ENCODE results near the gene NR1H3. TPM values are rescaled to one million over a fixed set of nuclear protein-coding genes. Genes with fewer than 3 reads are reported as not detected.

NR1H3 gene
- total and polyA plus RNA-seq, 2 of the 4 experiments (the other 2 are of a cell fraction) = 9.1 to 13.6 TPM

DNA sequence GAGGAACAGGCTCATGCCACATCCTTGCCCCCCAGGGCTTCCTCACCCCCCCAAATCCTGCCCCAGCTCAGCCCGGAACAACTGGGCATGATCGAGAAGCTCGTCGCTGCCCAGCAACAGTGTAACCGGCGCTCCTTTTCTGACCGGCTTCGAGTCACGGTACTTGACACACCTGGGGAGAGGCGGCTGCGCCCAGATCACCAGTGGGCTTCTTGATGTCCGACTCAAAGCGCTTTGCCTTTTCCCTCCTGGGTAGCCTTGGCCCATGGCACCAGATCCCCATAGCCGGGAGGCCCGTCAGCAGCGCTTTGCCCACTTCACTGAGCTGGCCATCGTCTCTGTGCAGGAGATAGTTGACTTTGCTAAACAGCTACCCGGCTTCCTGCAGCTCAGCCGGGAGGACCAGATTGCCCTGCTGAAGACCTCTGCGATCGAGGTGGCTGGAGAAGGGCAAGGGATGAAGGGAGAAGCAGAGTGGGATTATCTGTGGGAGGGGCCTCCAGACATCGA, 3.5 kb downstream of the NR1H3 start:
- no TSS peak for BruUV-seq (replicated peaks)

More for the DNA sequence above, 3.5 kb downstream of the NR1H3 start:
- Histone ChIP-seq H3K9me1 (ENCODE audit: insufficient read depth, low read length) (peaks cover 12% of the 10 kb centered on the region), H2AK5ac (ENCODE audit: low read depth, low read length) (no peak overlapping the region), H2BK20ac (ENCODE audit: low read depth, low read length) (no peak overlapping the region), H3K27ac (ENCODE audit: insufficient read depth, low read length) (no peak overlapping the region), H3K56ac (ENCODE audit: extremely low read depth, insufficient read depth, low read length) (no peak overlapping the region), H4K5ac (ENCODE audit: low read depth, low read length) (no peak overlapping the region), H2AK9ac (replicated peaks; ENCODE audit: low read depth, low read length, poor library complexity) (no peak overlapping the region), H3K4ac (ENCODE audit: low read depth, low read length) (no peak overlapping the region), H3K9ac (ENCODE audit: low read depth, low read length) (no peak overlapping the region), H2AFZ (replicated peaks; ENCODE audit: low read length, poor library complexity) (no peak overlapping the region), H3K18ac (ENCODE audit: low read depth, low read length) (no peak overlapping the region), H2BK5ac (ENCODE audit: low read depth, low read length, poor library complexity, severe bottlenecking) (no peak overlapping the region), H4K20me1 (ENCODE audit: insufficient read depth, low read length) (no peaks in the 10 kb centered on the region), H2BK15ac (ENCODE audit: low read depth, low read length) (no peak overlapping the region), H3K79me1 (ENCODE audit: low read depth in 1 of 2, low read length in 2 of 2) (peaks cover 0 to 20% of the 10 kb centered on the region in 2 experiments; a peak in 3 of 4 replicates), H3K14ac (replicated peaks; ENCODE audit: low read depth, low read length) (no peak overlapping the region), H3K4me1 (ENCODE audit: control insufficient read depth, insufficient read depth, low read length) (peaks cover 17% of the 10 kb centered on the region), H3K9me3 (ENCODE audit: control insufficient read depth, insufficient read depth, low read length) (no peaks in the 10 kb centered on the region), H3K4me2 (ENCODE audit: low read depth, low read length) (no peak overlapping the region), H4K91ac (ENCODE audit: insufficient read depth, low read depth, low read length) (no peak overlapping the region), H2BK120ac (ENCODE audit: low read depth, low read length) (no peak overlapping the region), H3K36me3 (ENCODE audit: control insufficient read depth, insufficient read depth, low read length) (peaks cover 6% of the 10 kb centered on the region; the same call in 1 of the 2 replicates), H3K23ac (ENCODE audit: low read depth, low read length) (no peak overlapping the region), H3K27me3 (ENCODE audit: control insufficient read depth, insufficient read depth, low read length) (no peaks in the 10 kb centered on the region), H4K8ac (ENCODE audit: low read depth in 2 of 2, low read length in 2 of 2) (no peak overlapping the region), H3K4me3 (ENCODE audit: insufficient read depth, low read depth, low read length) (no peak overlapping the region)
- TF ChIP-seq MXI1 (IDR thresholded peaks at IDR 0.05; ENCODE audit: borderline replicate concordance, low read depth, low read length) (no peak), NFE2L2 (IDR thresholded peaks at IDR 0.05; ENCODE audit: low read depth, low read length) (no peak), RCOR1 (IDR thresholded peaks at IDR 0.05; ENCODE audit: insufficient replicate concordance, low read length) (no peak), MAFK (IDR thresholded peaks at IDR 0.05; ENCODE audit: low read depth, low read length) (no peak), FOS (IDR thresholded peaks at IDR 0.05; ENCODE audit: low read depth, low read length) (no peak), RFX5 (IDR thresholded peaks at IDR 0.05; ENCODE audit: low read depth, low read length) (no peak), SMC3 (IDR thresholded peaks at IDR 0.05; ENCODE audit: low read depth, low read length) (no peak), POLR2A (IDR thresholded peaks at IDR 0.05; ENCODE audit: low read depth, low read length) (no peak)
- TF ChIP-seq, protein P1, sequence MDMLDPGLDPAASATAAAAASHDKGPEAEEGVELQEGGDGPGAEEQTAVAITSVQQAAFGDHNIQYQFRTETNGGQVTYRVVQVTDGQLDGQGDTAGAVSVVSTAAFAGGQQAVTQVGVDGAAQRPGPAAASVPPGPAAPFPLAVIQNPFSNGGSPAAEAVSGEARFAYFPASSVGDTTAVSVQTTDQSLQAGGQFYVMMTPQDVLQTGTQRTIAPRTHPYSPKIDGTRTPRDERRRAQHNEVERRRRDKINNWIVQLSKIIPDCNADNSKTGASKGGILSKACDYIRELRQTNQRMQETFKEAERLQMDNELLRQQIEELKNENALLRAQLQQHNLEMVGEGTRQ (IDR thresholded peaks at IDR 0.05; ENCODE audit: low read depth, low read length) = no peak
- dilution Hi-C loops (cut with HindIII; ENCODE audit: low sequenced_read_pairs, unreplicated experiment) (no loop called here), intact Hi-C loops (cut with micrococcal nuclease) (no loop called here), in situ Hi-C loops (cut with MboI; ENCODE audit: low sequenced_read_pairs) (loop anchor here (5.0 kb wide), 1 partner anchor 84 kb away; the partner anchor contains the start of gene ARFGAP2)
- no peak for ATAC-seq (ENCODE audit: low read depth)
- ChIA-PET POLR2A (ENCODE audit: unreplicated experiment) (interaction anchor here (0.6 kb wide), 1 partner anchor 583 kb away, joined by 3 read pairs; no protein-coding TSS in a partner anchor), CTCF (no interaction called here)
- no peak for DNase-seq
- 91% methylated on average over 5 of the region's 22 CpGs; no CpG with 5 or more reads in 1 of the 2 experiments for WGBS, 2 experiments (ENCODE audit: extremely low coverage in 2 of 2, insufficient read length in 1 of 2)
